Measurements from ENCODE around the gene TRAPPC5. TPM values are rescaled to one million over a fixed set of nuclear protein-coding genes. Genes with fewer than 3 reads are reported as not detected.

Gene TRAPPC5
- total RNA-seq, 1 experiment from 2014 or later, result 101 TPM

- RAD21 ChIA-PET (ENCODE audit: low non-redundant PET in 1 of 2, low total read pairs in 2 of 2, uncharacterized antibody in 2 of 2, unreplicated experiment in 2 of 2), result no interaction called here
- Histone ChIP-seq H3K4me1 (ENCODE audit: control insufficient read depth in 1 of 2, insufficient read depth in 2 of 2, low read length in 2 of 2) (no peaks in the 10 kb centered on the region), H3K27me3 (ENCODE audit: insufficient read depth, low read length) (peaks cover 16% of the 10 kb centered on the region; the same call in 1 of the 2 replicates), H3K79me2 (ENCODE audit: insufficient read depth, low read length) (no peaks in the 10 kb centered on the region), H4K20me1 (ENCODE audit: insufficient read depth) (no peaks in the 10 kb centered on the region), H3K9me2 (ENCODE audit: insufficient read depth) (no peaks in the 10 kb centered on the region), H3K27ac (ENCODE audit: low read depth, low read length) (no peak overlapping the region), H3K4me3 (replicated peaks in 1 of 2; ENCODE audit: low read depth in 1 of 2, low read length in 2 of 2) (no peak overlapping the region), H2AFZ (ENCODE audit: low read depth, low read length, poor library complexity, severe bottlenecking) (no peak overlapping the region), H3K9ac (ENCODE audit: low read length) (no peak overlapping the region), H3K36me3 (ENCODE audit: control insufficient read depth in 1 of 2, insufficient read depth in 2 of 2, low read length in 2 of 2) (no peaks in the 10 kb centered on the region), H3K9me3 (ENCODE audit: control insufficient read depth in 1 of 2, insufficient read depth in 1 of 2, low read depth in 1 of 2, low read length in 2 of 2) (no peaks in the 10 kb centered on the region), H3K4me2 (ENCODE audit: low read length) (no peak overlapping the region)
- no peak for ATAC-seq
- CTCF ChIA-PET, result no interaction called here
- no TSS peak for BruUV-seq (replicated peaks)
- TF ChIP-seq FOSL1 (IDR thresholded peaks at IDR 0.05; ENCODE audit: low read depth) (no peak), CTCF (IDR thresholded peaks at IDR 0.05 in 2 of 3, conservative IDR thresholded peaks at IDR 0.05 in 1 of 3; ENCODE audit: borderline replicate concordance in 1 of 3, insufficient read depth in 1 of 3, low read depth in 2 of 3, low read length in 2 of 3) (no peak), CEBPB (IDR thresholded peaks at IDR 0.05; ENCODE audit: low read depth) (no peak), POLR2A (IDR thresholded peaks at IDR 0.05; ENCODE audit: borderline replicate concordance, extremely low read depth, insufficient read depth, insufficient read length) (no peak), CBX3 (IDR thresholded peaks at IDR 0.05; ENCODE audit: low read depth) (no peak), ZFX (IDR thresholded peaks at IDR 0.05) (no peak)
- intact Hi-C loops (cut with micrococcal nuclease), result no loop called here
- POLR2A ChIA-PET, result no interaction called here
- no peak for DNase-seq (ENCODE audit: low read depth, low spot score)
Observed at GRCh38 chr19:7697721-7698287, 17.2 kb downstream of the TRAPPC5 start.

- ATAC-seq, result 0 out of 2 replicates have a peak, but pooled peaks have one; percentile 5
- no peak overlapping the region for H3K4me2 ChIP-seq (ENCODE audit: low read length)
- CTCF ChIA-PET, result interaction anchor here (0.9 kb wide), 1 partner anchor 18 kb away, joined by 3 read pairs; the partner anchor contains the start of gene TRAPPC5
- H3K4me1 ChIP-seq (ENCODE audit: control insufficient read depth in 1 of 2, insufficient read depth in 2 of 2, low read length in 2 of 2), result no peaks in the 10 kb centered on the region
- no peak for DNase-seq (ENCODE audit: low read depth, low spot score)
- RAD21 ChIA-PET (ENCODE audit: low non-redundant PET in 1 of 2, low total read pairs in 2 of 2, uncharacterized antibody in 2 of 2, unreplicated experiment in 2 of 2), result no interaction called here
- no TSS peak for BruUV-seq (replicated peaks)
- H3K9me3 ChIP-seq (ENCODE audit: control insufficient read depth in 1 of 2, insufficient read depth in 1 of 2, low read depth in 1 of 2, low read length in 2 of 2), result no peaks in the 10 kb centered on the region
- no peaks in the 10 kb centered on the region for H3K36me3 ChIP-seq (ENCODE audit: control insufficient read depth in 1 of 2, insufficient read depth in 2 of 2, low read length in 2 of 2)
- intact Hi-C loops (cut with micrococcal nuclease), result no loop called here
- POLR2A ChIA-PET, result no interaction called here
- H3K4me3 ChIP-seq (replicated peaks in 1 of 2; ENCODE audit: low read depth in 1 of 2, low read length in 2 of 2), result no peak overlapping the region
- no peaks in the 10 kb centered on the region for H3K9me2 ChIP-seq (ENCODE audit: insufficient read depth)
- H3K27me3 ChIP-seq (ENCODE audit: insufficient read depth, low read length), result peaks cover 16% of the 10 kb centered on the region; the same call in 1 of the 2 replicates
- H3K9ac ChIP-seq (ENCODE audit: low read length), result no peak overlapping the region
- H3K79me2 ChIP-seq (ENCODE audit: insufficient read depth, low read length), result no peaks in the 10 kb centered on the region
- H3K27ac ChIP-seq (ENCODE audit: low read depth, low read length), result no peak overlapping the region
- no peak overlapping the region for H2AFZ ChIP-seq (ENCODE audit: low read depth, low read length, poor library complexity, severe bottlenecking)
- H4K20me1 ChIP-seq (ENCODE audit: insufficient read depth), result no peaks in the 10 kb centered on the region
- TF ChIP-seq SRF (IDR thresholded peaks at IDR 0.05; ENCODE audit: low read depth) (no peak), POLR2AphosphoS5 (IDR thresholded peaks at IDR 0.05; ENCODE audit: low read depth, low read length) (no peak), CBX3 (IDR thresholded peaks at IDR 0.05; ENCODE audit: low read depth) (no peak), ATF3 (IDR thresholded peaks at IDR 0.05) (no peak), RAD21 (IDR thresholded peaks at IDR 0.05; ENCODE audit: low read depth) (no peak), EGR1 (IDR thresholded peaks at IDR 0.05; ENCODE audit: low read depth) (no peak), EZH2phosphoT487 (IDR thresholded peaks at IDR 0.05; ENCODE audit: borderline replicate concordance) (no peak), ZBTB33 (IDR thresholded peaks at IDR 0.05; ENCODE audit: extremely low read depth, insufficient replicate concordance, low read length) (no peak), YY1 (IDR thresholded peaks at IDR 0.05; ENCODE audit: extremely low read depth, insufficient replicate concordance, low read depth, low read length) (no peak), JUND (IDR thresholded peaks at IDR 0.05) (no peak), SP1 (IDR thresholded peaks at IDR 0.05; ENCODE audit: low read depth) (no peak), TCF7L2 (IDR thresholded peaks at IDR 0.05; ENCODE audit: borderline replicate concordance, extremely low read depth, insufficient read depth, insufficient read length) (no peak), ZFX (IDR thresholded peaks at IDR 0.05) (no peak)
Observed at GRCh38 chr19:7698583-7698982, 17.9 kb downstream of the TRAPPC5 start.
